H9 (cell line): ENCODE results near the gene SS18L1. TPM values are rescaled to one million over a fixed set of nuclear protein-coding genes. Genes with fewer than 3 reads are reported as not detected.

Experiments used
- DNase-seq: peaks from one replicate; pipeline ENCODE4 v3.0.0-alpha.2; 2017
- H2AFZ ChIP-seq: one replicate; pipeline ENCODE4 v1.6.1; 2013; ENCODE audit warnings: mild to moderate bottlenecking, low read length, control low read depth, moderate library complexity
- H2AK5ac ChIP-seq: 2 replicates; pipeline ENCODE4 v1.6.1; 2013; ENCODE audit warnings: low read length, control low read depth, mixed read lengths; ENCODE audit not compliant: insufficient read length
- H2BK120ac ChIP-seq: one replicate; pipeline ENCODE4 v1.6.1; 2013; ENCODE audit warnings: low read depth, mild to moderate bottlenecking, low read length, control low read depth, inconsistent platforms; ENCODE audit not compliant: poor library complexity, severe bottlenecking
- H2BK12ac ChIP-seq: 2 replicates; pipeline ENCODE4 v1.6.1; 2013; ENCODE audit warnings: low read length, control low read depth, mixed read lengths, low read depth; ENCODE audit not compliant: insufficient read length
- H2BK15ac ChIP-seq: 2 replicates; pipeline ENCODE4 v1.6.1; 2013; ENCODE audit warnings: low read depth, low read length, control low read depth
- H2BK20ac ChIP-seq: one replicate; pipeline ENCODE4 v1.6.1; 2013; ENCODE audit warnings: low read depth, mild to moderate bottlenecking, low read length, control low read depth, inconsistent platforms; ENCODE audit not compliant: poor library complexity, severe bottlenecking
- H2BK5ac ChIP-seq: 2 replicates; pipeline ENCODE4 v1.6.1; 2013; ENCODE audit warnings: low read length, control low read depth, mixed read lengths; ENCODE audit not compliant: insufficient read length
- H3K14ac ChIP-seq: 2 replicates; pipeline ENCODE4 v1.6.1; 2013; ENCODE audit warnings: low read length, control low read depth; ENCODE audit not compliant: insufficient read depth
- H3K18ac ChIP-seq: 2 replicates; pipeline ENCODE4 v1.6.1; 2013; ENCODE audit warnings: low read depth, mild to moderate bottlenecking, mixed read lengths, low read length, control low read depth; ENCODE audit not compliant: insufficient read length
- H3K23ac ChIP-seq: 2 replicates; pipeline ENCODE4 v1.6.1; 2013; ENCODE audit warnings: low read length, control low read depth, mixed read lengths, low read depth; ENCODE audit not compliant: insufficient read length
- H3K23me2 ChIP-seq: 2 replicates; pipeline ENCODE4 v1.6.1; 2013; ENCODE audit warnings: low read depth, mild to moderate bottlenecking, mixed read lengths, low read length, control low read depth; ENCODE audit not compliant: insufficient read length, poor library complexity, severe bottlenecking
- H3K27ac ChIP-seq: 2 replicates; pipeline ENCODE4 v1.5.1; 2013; ENCODE audit warnings: low read length, control low read depth, mixed read lengths, low read depth; ENCODE audit not compliant: insufficient read length
- H3K27me3 ChIP-seq: 2 replicates; pipeline ENCODE4 v1.6.1; 2013; ENCODE audit warnings: low read length, control low read depth, inconsistent platforms; ENCODE audit not compliant: insufficient read depth
- H3K4ac ChIP-seq: 2 replicates; pipeline ENCODE4 v1.6.1; 2013; ENCODE audit warnings: low read depth, mild to moderate bottlenecking, control low read depth, inconsistent platforms, low read length, moderate library complexity
- H3K4me1 ChIP-seq: 2 replicates; pipeline ENCODE4 v1.6.1; 2013; ENCODE audit warnings: low read length, control low read depth, inconsistent platforms; ENCODE audit not compliant: insufficient read depth
- H3K4me2 ChIP-seq: 2 replicates; pipeline ENCODE4 v1.6.1; 2013; ENCODE audit warnings: low read length, control low read depth, mixed read lengths; ENCODE audit not compliant: insufficient read length, insufficient read depth
- H3K56ac ChIP-seq: 2 replicates; pipeline ENCODE4 v1.6.1; 2013; ENCODE audit warnings: low read depth, mild to moderate bottlenecking, mixed read lengths, low read length, control low read depth; ENCODE audit not compliant: insufficient read length
- H3K79me1 ChIP-seq: 2 replicates; pipeline ENCODE4 v1.6.1; 2013; ENCODE audit warnings: low read depth, mild to moderate bottlenecking, moderate library complexity, low read length, control low read depth, inconsistent platforms; ENCODE audit not compliant: insufficient read depth, poor library complexity, severe bottlenecking
- H3K79me2 ChIP-seq: 2 replicates; pipeline ENCODE4 v1.6.1; 2013; ENCODE audit warnings: low read length, control low read depth, inconsistent platforms; ENCODE audit not compliant: insufficient read depth
- H3K9ac ChIP-seq: 2 replicates; pipeline ENCODE4 v1.6.1; 2013; ENCODE audit warnings: low read length, control low read depth, mixed read lengths; ENCODE audit not compliant: insufficient read length; ENCODE audit errors: extremely low read depth
- H3K9me3 ChIP-seq: one replicate; pipeline ENCODE4 v1.6.1; 2013; ENCODE audit warnings: low read depth, low read length, inconsistent platforms; ENCODE audit not compliant: control insufficient read depth
- H3T11ph ChIP-seq: one replicate; pipeline ENCODE4 v1.6.1; 2013; ENCODE audit warnings: mild to moderate bottlenecking, low read length, control low read depth, inconsistent platforms
- H4K20me1 ChIP-seq: one replicate; pipeline ENCODE4 v1.6.1; 2013; ENCODE audit not compliant: control insufficient read depth, insufficient read length, insufficient read depth
- H4K5ac ChIP-seq: 2 replicates; pipeline ENCODE4 v1.6.1; 2013; ENCODE audit warnings: low read depth, mild to moderate bottlenecking, mixed read lengths, low read length, control low read depth; ENCODE audit not compliant: insufficient read length
- H4K8ac ChIP-seq: replicated peaks from 2 replicates; pipeline ENCODE4 v1.6.1; 2013; ENCODE audit warnings: low read length, control low read depth, mixed read lengths, low read depth; ENCODE audit not compliant: insufficient read length
- H4K91ac ChIP-seq: 2 replicates; pipeline ENCODE4 v1.6.1; 2013; ENCODE audit warnings: low read depth, mild to moderate bottlenecking, moderate library complexity, mixed read lengths, low read length, control low read depth; ENCODE audit not compliant: insufficient read length
- H3K27ac Mint-ChIP-seq, 3 experiments: 2 replicates in 2 of 3; 3 replicates in 1 of 3; pipeline ENCODE4 v1.8.0; 2020 to 2021; ENCODE audit warnings: mixed read lengths in 3 of 3, mild to moderate bottlenecking in 1 of 3, moderate library complexity in 1 of 3
- H3K27me3 Mint-ChIP-seq: 2 replicates; pipeline ENCODE4 v1.8.0; 2021; ENCODE audit warnings: low read depth, mild to moderate bottlenecking, moderate library complexity, mixed read lengths
- H3K36me3 Mint-ChIP-seq, 3 experiments: 2 replicates in 2 of 3; 3 replicates in 1 of 3; pipeline ENCODE4 v1.8.0; 2020 to 2021; ENCODE audit warnings: low read depth in 3 of 3, mixed read lengths in 3 of 3; ENCODE audit not compliant: insufficient read depth in 1 of 3
- H3K4me1 Mint-ChIP-seq, 2 experiments: 2 replicates each; pipeline ENCODE4 v1.8.0; 2020; ENCODE audit warnings: mixed read lengths in 2 of 2
- H3K4me3 Mint-ChIP-seq, 2 experiments: 2 replicates in 1 of 2; 3 replicates in 1 of 2; pipeline ENCODE4 v1.8.0; 2020 to 2021; ENCODE audit warnings: mild to moderate bottlenecking in 2 of 2, mixed read lengths in 2 of 2, moderate library complexity in 1 of 2
- H3K9me3 Mint-ChIP-seq, 2 experiments: 2 replicates in 1 of 2; 3 replicates in 1 of 2; pipeline ENCODE4 v1.8.0; 2020; ENCODE audit warnings: mild to moderate bottlenecking in 2 of 2, mixed read lengths in 2 of 2, moderate library complexity in 1 of 2
- WGBS: extraction: QIAGEN DNeasy Blood & Tissue Kit; methylation state at CpG from one replicate; pipeline ENCODE4 v1.1.7; 2013; ENCODE audit warnings: missing lambda C conversion rate, low lambda C conversion rate, mixed read lengths; ENCODE audit not compliant: insufficient read length; ENCODE audit errors: extremely low coverage; 5-methylcytosine and 5-hydroxymethylcytosine counted together
- total RNA-seq: library from RNA; stranded (reverse); gene quantifications from 2 replicates; pipeline ENCODE4 v1.2.1, GENCODE V29; 2021
- TF ChIP-seq, protein P1 (sequence below): fragments of 200-600 bp; sonication (generic); conservative IDR thresholded peaks from 3 replicates; pipeline ENCODE4 v1.8.0; 2021; ENCODE audit warnings: antibody characterized with exemption, mild to moderate bottlenecking

Gene SS18L1
- total RNA-seq, 1 experiment from 2014 or later: 22.2 TPM

DNA sequence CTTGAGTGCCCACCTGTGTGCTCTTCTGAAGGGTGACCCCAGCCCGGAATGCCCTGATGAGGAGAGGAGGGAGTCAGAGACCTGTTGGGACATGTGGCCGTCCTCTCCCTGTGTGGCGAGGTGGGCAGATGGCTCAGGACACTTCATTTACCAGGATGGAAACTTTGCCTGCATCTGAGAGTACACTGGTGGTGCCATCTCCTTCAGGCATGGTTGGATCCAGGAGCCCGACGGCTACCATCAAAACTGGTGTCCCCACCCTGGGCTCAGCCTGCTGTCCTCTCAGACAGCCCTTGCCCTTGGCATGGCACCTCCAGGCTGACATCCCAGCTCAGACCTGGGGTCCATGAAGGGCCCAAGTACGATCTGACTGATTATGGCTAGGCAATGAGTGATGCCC lies 87.7 kb downstream of the SS18L1 start:
- H3K14ac ChIP-seq: no peak overlapping the region; the same call in 1 of the 2 replicates
- no peak overlapping the region for H4K5ac ChIP-seq
- no peak overlapping the region for H3K23ac ChIP-seq
- H2BK20ac ChIP-seq: no peak overlapping the region
- H3K27ac ChIP-seq: no peak overlapping the region
- H3K23me2 ChIP-seq: no peaks in the 10 kb centered on the region
- no peak overlapping the region for H2AK5ac ChIP-seq
- H3K27me3 ChIP-seq: no peaks in the 10 kb centered on the region
- Mint-ChIP-seq H3K27ac (no peak overlapping the region), H3K4me1 (peaks cover 2 to 3% of the 10 kb centered on the region in 2 experiments; a peak in 2 of 4 replicates), H3K4me3 (no peak overlapping the region), H3K27me3 (peaks cover 17% of the 10 kb centered on the region), H3K9me3 (peaks cover 0 to 3% of the 10 kb centered on the region in 2 experiments; a peak in 2 of 5 replicates), H3K36me3 (no peaks in the 10 kb centered on the region)
- no peaks in the 10 kb centered on the region for H3K79me2 ChIP-seq
- H2BK120ac ChIP-seq: no peak overlapping the region
- no peaks in the 10 kb centered on the region for H3K79me1 ChIP-seq
- DNase-seq: no peak
- no peak overlapping the region for H4K91ac ChIP-seq
- no CpG with 5 or more reads among the region's 6 CpGs for WGBS
- H4K20me1 ChIP-seq: no peaks in the 10 kb centered on the region
- TF ChIP-seq, protein P1, sequence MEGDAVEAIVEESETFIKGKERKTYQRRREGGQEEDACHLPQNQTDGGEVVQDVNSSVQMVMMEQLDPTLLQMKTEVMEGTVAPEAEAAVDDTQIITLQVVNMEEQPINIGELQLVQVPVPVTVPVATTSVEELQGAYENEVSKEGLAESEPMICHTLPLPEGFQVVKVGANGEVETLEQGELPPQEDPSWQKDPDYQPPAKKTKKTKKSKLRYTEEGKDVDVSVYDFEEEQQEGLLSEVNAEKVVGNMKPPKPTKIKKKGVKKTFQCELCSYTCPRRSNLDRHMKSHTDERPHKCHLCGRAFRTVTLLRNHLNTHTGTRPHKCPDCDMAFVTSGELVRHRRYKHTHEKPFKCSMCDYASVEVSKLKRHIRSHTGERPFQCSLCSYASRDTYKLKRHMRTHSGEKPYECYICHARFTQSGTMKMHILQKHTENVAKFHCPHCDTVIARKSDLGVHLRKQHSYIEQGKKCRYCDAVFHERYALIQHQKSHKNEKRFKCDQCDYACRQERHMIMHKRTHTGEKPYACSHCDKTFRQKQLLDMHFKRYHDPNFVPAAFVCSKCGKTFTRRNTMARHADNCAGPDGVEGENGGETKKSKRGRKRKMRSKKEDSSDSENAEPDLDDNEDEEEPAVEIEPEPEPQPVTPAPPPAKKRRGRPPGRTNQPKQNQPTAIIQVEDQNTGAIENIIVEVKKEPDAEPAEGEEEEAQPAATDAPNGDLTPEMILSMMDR: no peak
- H2AFZ ChIP-seq: no peak overlapping the region
- H2BK15ac ChIP-seq: no peak overlapping the region
- H3K9ac ChIP-seq: no peak overlapping the region
- no peak overlapping the region for H3T11ph ChIP-seq
- no peak overlapping the region for H3K4ac ChIP-seq
- H2BK12ac ChIP-seq: no peak overlapping the region
- H3K56ac ChIP-seq: no peak overlapping the region
- no peak overlapping the region for H3K18ac ChIP-seq
- no peak overlapping the region for H2BK5ac ChIP-seq
- no peak overlapping the region for H3K4me2 ChIP-seq
- no peaks in the 10 kb centered on the region; the same call in 1 of the 2 replicates for H3K4me1 ChIP-seq
- H4K8ac ChIP-seq: no peak overlapping the region
- H3K9me3 ChIP-seq: no peaks in the 10 kb centered on the region

Other genes starting within 250 kb of the SS18L1 start
- gene TAF4, start 77.9 kb upstream of the SS18L1 start, total RNA-seq: 30.8 and 40.9 TPM in 2 replicates
- 77.9 and 82.4 TPM in 2 replicates for gene LSM14B, start 21.3 kb upstream of the SS18L1 start, total RNA-seq
- 332 and 337 TPM in 2 replicates for gene PSMA7, start 375 bp upstream of the SS18L1 start, total RNA-seq
- 25.1 and 27.7 TPM in 2 replicates for gene MTG2, start 39.3 kb downstream of the SS18L1 start, total RNA-seq
- 1.8 and 1.9 TPM in 2 replicates for gene HRH3, start 76.5 kb downstream of the SS18L1 start, total RNA-seq
- gene OSBPL2, start 94.8 kb downstream of the SS18L1 start, total RNA-seq: 42.9 and 47.3 TPM in 2 replicates
- 153 and 154 TPM in 2 replicates for gene ADRM1, start 159.2 kb downstream of the SS18L1 start, total RNA-seq
- 200 and 201 TPM in 2 replicates for gene LAMA5, start 223.5 kb downstream of the SS18L1 start, total RNA-seq
- gene RPS21, start 243.3 kb downstream of the SS18L1 start, total RNA-seq: 1,715 and 1,736 TPM in 2 replicates